ENCODE results near the gene SEMA3B. TPM values are rescaled to one million over a fixed set of nuclear protein-coding genes. Genes with fewer than 3 reads are reported as not detected.

The SEMA3B gene
- total and polyA plus RNA-seq, 9 of the 15 experiments (the other 6 are each of a cell fraction or from before 2014, with no cell fraction given) = 0.03 to 1.8 (median 0.55) TPM; not detected in 1

DNA sequence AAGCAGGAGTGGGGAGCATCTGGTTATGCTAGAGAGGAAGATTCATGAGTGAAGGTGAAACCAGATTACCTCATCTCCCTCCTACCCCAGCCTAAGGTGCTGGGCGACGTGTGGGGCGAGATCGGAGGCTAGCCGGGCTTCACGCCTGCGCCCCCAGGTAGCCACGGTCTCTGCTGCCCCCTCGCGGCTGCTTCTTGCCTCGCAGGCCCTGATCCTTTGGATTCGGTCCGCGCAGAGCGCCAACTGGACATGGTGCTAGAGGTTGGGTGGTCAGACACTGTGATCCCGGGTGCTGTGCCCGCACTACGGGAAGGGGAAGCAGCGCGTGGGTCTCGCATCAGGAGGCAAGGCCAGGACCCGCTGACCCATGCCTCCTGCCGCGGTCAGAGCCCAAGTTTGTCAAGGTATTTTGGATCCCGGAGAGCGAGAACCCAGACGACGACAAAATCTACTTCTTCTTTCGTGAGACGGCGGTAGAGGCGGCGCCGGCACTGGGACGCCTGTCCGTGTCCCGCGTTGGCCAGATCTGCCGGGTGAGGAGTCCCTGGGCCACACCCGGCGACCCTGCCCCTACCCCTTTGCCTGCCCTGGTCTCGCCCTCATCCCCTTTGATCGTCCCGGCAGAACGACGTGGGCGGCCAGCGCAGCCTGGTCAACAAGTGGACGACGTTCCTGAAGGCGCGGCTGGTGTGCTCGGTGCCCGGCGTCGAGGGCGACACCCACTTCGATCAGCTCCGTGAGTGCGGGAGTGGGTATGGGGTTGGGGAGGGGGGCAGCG is 4.2 kb downstream of the SEMA3B start (continued):
- TF ChIP-seq, protein P1, sequence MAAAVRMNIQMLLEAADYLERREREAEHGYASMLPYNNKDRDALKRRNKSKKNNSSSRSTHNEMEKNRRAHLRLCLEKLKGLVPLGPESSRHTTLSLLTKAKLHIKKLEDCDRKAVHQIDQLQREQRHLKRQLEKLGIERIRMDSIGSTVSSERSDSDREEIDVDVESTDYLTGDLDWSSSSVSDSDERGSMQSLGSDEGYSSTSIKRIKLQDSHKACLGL (CRISPR knock-in tag; IDR thresholded peaks at IDR 0.05; ENCODE audit: borderline replicate concordance, poor library complexity, severe bottlenecking) = no peak
- TF ChIP-seq ZNF347 (CRISPR knock-in tag; IDR thresholded peaks at IDR 0.05; ENCODE audit: low read depth) (no peak), ZNF707 (CRISPR knock-in tag; conservative IDR thresholded peaks at IDR 0.05) (no peak), U2AF1 (optimal IDR thresholded peaks at IDR 0.05; ENCODE audit: low read depth, low read length) (no peak), ETV1 (tag; conservative IDR thresholded peaks at IDR 0.05; ENCODE audit: low read depth) (no peak), MECOM (CRISPR knock-in tag; IDR thresholded peaks at IDR 0.05) (no peak), ZNF354B (CRISPR knock-in tag; IDR thresholded peaks at IDR 0.05) (no peak), MAZ (CRISPR knock-in tag; conservative IDR thresholded peaks at IDR 0.05 in 1 of 2, IDR thresholded peaks at IDR 0.05 in 1 of 2) (peak; percentile 46 to 90; a peak in 3 of 4 replicates), ELF4 (CRISPR knock-in tag; IDR thresholded peaks at IDR 0.05) (no peak), BCOR (IDR thresholded peaks at IDR 0.05) (0 out of 2 replicates have a peak, but pooled peaks have one; percentile 20), FIP1L1 (IDR thresholded peaks at IDR 0.05; ENCODE audit: low read depth, low read length, poor library complexity, severe bottlenecking) (no peak), U2AF2 (optimal IDR thresholded peaks at IDR 0.05; ENCODE audit: low read depth, low read length) (no peak), ZSCAN29 (IDR thresholded peaks at IDR 0.05) (no peak), ZNF217 (CRISPR knock-in tag; IDR thresholded peaks at IDR 0.05) (no peak), NCOA4 (IDR thresholded peaks at IDR 0.05; ENCODE audit: partially characterized antibody) (no peak), XRCC3 (IDR thresholded peaks at IDR 0.05) (no peak), NR2C2 (CRISPR knock-in tag; IDR thresholded peaks at IDR 0.05) (no peak), NR2C2 (tag; IDR thresholded peaks at IDR 0.05) (no peak), PYGO2 (tag; IDR thresholded peaks at IDR 0.05) (no peak)
- TF ChIP-seq, protein P2, sequence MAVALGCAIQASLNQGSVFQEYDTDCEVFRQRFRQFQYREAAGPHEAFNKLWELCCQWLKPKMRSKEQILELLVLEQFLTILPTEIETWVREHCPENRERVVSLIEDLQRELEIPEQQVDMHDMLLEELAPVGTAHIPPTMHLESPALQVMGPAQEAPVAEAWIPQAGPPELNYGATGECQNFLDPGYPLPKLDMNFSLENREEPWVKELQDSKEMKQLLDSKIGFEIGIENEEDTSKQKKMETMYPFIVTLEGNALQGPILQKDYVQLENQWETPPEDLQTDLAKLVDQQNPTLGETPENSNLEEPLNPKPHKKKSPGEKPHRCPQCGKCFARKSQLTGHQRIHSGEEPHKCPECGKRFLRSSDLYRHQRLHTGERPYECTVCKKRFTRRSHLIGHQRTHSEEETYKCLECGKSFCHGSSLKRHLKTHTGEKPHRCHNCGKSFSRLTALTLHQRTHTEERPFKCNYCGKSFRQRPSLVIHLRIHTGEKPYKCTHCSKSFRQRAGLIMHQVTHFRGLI (CRISPR knock-in tag; IDR thresholded peaks at IDR 0.05) = no peak
- TF ChIP-seq, protein P3, sequence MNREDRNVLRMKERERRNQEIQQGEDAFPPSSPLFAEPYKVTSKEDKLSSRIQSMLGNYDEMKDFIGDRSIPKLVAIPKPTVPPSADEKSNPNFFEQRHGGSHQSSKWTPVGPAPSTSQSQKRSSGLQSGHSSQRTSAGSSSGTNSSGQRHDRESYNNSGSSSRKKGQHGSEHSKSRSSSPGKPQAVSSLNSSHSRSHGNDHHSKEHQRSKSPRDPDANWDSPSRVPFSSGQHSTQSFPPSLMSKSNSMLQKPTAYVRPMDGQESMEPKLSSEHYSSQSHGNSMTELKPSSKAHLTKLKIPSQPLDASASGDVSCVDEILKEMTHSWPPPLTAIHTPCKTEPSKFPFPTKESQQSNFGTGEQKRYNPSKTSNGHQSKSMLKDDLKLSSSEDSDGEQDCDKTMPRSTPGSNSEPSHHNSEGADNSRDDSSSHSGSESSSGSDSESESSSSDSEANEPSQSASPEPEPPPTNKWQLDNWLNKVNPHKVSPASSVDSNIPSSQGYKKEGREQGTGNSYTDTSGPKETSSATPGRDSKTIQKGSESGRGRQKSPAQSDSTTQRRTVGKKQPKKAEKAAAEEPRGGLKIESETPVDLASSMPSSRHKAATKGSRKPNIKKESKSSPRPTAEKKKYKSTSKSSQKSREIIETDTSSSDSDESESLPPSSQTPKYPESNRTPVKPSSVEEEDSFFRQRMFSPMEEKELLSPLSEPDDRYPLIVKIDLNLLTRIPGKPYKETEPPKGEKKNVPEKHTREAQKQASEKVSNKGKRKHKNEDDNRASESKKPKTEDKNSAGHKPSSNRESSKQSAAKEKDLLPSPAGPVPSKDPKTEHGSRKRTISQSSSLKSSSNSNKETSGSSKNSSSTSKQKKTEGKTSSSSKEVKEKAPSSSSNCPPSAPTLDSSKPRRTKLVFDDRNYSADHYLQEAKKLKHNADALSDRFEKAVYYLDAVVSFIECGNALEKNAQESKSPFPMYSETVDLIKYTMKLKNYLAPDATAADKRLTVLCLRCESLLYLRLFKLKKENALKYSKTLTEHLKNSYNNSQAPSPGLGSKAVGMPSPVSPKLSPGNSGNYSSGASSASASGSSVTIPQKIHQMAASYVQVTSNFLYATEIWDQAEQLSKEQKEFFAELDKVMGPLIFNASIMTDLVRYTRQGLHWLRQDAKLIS (CRISPR knock-in tag; IDR thresholded peaks at IDR 0.05) = no peak
- TF ChIP-seq, protein P4, sequence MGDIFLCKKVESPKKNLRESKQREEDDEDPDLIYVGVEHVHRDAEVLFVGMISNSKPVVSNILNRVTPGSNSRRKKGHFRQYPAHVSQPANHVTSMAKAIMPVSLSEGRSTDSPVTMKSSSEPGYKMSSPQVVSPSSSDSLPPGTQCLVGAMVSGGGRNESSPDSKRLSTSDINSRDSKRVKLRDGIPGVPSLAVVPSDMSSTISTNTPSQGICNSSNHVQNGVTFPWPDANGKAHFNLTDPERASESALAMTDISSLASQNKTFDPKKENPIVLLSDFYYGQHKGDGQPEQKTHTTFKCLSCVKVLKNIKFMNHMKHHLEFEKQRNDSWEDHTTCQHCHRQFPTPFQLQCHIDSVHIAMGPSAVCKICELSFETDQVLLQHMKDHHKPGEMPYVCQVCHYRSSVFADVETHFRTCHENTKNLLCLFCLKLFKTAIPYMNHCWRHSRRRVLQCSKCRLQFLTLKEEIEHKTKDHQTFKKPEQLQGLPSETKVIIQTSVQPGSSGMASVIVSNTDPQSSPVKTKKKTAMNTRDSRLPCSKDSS (IDR thresholded peaks at IDR 0.05; ENCODE audit: low read depth, partially characterized antibody) = no peak
